ENCODE measurements around the gene TNS4.

The TNS4 gene

DNA sequence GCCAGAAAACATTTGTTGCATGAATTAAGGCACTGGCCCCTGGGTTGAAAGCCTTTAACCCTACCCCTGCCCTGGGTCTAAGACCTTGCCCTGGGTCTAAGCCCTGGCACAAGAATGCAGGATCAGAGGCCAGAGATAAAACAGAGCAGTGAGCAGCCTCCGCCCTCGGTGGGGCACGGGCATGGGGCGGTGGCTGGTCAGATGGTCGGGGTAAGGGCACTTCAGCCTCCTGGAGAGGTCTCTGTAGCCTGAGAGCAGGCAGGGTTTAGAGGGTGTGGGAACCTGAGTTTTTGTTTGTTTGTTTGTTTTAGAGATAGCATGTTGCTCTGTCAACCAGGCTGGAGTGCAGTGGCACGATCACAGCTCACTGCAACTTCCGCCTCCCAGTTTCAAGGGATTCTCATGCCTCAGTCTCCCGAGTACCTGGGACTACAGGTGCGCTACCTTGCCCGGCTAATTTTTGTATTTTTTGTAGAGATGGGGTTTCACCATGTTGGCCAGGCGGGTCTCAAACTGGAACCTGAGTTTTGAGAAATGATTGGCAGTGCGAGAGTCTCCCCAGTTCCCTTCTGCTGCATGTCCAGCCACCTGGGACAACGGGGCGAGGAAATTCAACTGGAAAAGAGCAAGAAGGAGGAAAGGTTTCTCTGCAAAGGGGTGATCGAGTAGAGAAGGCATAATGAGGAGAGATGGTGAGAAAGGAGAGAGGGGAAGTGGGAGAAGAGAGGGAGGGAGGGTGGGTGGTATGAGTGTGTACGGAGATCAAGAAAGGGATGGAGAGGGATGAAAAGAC, 27.7 kb downstream of the TNS4 start:
- in situ Hi-C loops (cut with MboI; ENCODE audit: low sequenced_read_pairs): no loop called here

DNA sequence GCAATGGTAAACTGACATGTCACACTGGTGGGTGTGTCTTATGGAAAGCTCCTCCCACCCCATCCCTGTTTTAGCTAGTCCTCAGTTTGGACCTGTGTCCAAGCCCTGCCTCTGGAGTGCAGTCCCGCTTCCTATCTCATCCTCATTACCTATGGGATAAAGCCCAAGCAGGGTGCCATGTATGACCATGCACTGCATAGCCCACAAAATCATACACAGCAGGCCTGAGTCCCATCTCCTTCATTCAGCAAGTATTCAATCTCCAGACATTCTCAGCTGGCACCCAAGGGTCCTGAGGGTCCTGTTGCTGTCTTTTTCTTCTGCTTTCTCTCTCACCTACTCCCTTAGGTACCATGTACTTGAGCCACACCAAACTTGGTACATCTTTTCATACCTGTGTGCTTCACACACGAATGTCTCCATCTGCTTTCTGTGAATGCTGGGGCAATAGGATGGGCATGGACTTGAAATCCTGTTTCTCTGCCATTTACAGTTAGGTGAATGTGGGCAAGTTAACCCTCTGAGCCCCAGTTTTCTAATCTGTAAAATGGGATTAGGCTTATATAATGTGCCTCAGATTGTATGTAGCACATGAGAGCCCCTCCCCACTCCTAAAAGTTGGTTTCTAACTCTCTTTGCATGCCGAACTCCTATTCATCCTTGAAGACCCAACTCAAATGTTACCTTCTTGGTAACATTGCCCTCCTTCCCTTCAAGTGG, 28.5 kb downstream of the TNS4 start:
- in situ Hi-C loops (cut with MboI; ENCODE audit: low sequenced_read_pairs): no loop called here

GRCh38 chr17:40471846-40472732, 29.3 kb downstream of the TNS4 start:
- in situ Hi-C loops (cut with MboI; ENCODE audit: low sequenced_read_pairs): no loop called here

DNA sequence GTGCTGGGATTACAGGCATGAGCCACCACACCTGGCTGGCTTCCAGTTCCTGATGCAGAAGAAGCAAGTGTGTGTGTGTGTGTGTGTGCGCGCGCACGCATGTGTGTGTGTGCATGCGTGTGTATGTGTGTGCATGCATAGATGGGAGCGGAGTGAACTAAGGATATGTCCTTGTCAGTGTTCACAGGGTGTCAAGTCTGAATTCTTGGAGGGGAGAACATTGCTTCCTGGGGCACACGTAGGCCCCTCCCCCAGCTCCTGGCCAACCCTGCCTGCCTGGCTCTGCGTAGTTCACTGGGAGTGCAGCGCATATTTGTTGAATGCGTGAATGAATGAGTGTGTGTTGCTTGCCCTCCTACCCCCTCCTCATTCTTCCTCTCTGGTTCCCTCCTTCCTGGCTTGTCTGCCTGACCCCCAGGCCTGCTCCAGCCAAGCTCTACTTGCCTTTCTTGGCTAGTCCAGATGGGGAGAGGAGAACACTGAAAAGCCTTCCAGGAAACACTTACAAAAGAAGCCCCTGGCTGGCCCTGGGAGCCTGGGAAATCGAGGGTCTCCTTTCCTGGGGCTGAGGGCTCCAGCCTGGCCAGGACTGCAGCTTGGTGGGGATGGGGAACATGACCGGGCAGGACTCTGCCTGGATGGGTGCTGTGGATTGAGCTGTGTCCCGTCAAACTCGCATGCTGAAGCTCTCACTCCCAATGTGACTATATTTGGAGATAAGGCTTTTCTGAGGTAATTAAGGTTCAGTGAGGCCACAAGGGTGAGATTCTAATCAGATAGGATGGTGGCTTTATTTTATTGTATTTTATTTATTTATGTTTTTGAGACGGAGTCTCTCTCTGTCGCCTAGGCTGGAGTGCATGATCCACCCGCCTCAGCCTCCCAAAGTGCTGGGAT, 30.2 kb downstream of the TNS4 start:
- in situ Hi-C loops (cut with MboI; ENCODE audit: low sequenced_read_pairs): no loop called here

DNA sequence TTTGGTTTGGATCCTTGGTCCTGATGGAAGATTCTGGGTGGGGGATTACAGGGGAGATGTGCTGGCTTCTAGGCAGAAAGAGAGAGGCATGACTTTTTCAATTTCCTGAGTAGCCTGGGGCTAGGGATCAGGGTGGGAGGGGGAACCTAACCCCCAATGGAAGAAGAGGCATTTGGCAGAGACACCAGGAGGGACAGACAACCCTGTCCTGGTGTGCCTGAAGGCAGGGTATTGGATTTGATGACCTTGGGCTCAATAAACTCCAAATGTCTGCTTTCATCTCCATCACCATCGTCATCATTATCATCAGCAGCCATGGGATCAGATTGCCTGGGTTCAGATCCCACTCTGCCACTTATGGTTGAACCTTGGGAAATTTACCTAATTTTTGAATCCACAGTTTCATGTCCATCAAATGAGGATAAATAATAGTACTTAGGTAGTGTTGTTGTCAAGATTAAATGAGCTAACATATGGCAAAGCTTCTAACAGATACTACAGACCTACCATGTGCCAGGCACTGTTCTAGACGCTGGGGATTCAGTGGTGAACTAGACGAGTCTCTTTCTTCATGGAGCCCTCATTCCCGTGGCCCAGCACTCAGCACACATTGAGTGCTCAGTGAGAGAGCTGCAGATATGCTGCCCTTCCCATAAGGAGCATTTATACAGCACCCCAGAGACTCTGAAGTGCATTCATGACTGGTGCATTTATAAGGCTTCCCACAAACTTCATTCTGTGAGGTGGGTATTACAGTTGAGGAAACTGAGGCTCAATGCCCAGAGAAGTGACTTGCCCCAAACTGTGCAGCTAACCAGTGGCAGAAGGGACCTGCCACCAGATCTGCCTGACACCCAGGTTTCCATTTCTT, 31.4 kb downstream of the TNS4 start:
- in situ Hi-C loops (cut with MboI; ENCODE audit: low sequenced_read_pairs): no loop called here

DNA sequence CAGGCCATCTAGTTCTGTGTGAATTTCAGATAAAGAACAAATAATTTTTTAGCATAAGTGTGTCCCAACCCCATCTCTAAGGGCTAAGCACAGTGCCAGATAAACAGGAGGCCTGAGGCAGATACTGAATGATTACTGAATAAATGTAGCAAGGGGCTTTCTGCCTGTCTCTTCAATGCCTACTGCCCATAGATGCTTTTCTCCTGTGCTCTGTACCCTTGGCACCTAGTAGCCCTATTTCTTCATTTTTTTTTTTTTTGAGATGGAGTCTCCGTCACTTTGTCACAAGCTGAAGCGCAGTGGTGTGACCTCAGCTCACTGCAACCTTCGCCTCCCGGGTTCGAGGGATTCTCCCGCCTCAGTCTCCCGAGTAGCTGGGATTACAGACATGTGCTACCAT, 32.9 kb downstream of the TNS4 start:
- in situ Hi-C loops (cut with MboI; ENCODE audit: low sequenced_read_pairs): no loop called here

- in situ Hi-C loops (cut with MboI; ENCODE audit: low sequenced_read_pairs): no loop called here
Measured at GRCh38 chr17:40467281-40467867, 34.0 kb downstream of the TNS4 start.

DNA sequence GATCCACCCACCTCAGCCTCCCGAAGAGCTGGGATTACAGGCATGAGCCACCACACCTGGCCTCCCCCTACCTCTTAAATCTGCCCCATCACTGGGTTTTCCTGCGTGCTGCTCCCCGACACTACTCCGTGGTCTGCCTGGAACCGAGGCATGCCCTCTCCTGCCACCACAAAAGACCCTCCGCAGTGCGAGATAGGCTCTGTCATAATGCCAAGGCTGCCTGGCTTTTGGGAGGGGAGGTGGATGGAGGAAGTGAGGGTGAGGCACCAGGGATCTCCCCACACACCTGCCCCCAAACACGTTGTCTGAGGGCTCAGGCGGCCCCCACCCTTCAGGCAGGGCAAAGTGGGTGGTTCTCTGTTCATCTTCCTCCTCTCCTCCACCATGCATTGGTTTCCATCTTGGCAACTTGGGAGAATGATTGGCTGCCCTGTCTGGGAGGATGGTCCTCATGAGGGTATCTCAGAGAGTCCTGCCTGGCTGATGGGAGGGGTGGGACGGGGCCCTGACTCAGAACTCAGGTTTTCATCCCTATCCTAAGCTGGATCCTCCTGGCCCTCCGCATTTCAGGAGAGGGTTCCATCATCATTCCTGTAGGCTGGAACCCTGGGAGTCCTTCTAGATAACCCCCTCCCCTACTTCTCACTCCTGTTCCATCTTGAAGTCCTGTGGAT, 35.0 kb downstream of the TNS4 start:
- in situ Hi-C loops (cut with MboI; ENCODE audit: low sequenced_read_pairs): no loop called here

- in situ Hi-C loops (cut with MboI; ENCODE audit: low sequenced_read_pairs): no loop called here
Measured at GRCh38 chr17:40464392-40464855, 37.0 kb downstream of the TNS4 start.

DNA sequence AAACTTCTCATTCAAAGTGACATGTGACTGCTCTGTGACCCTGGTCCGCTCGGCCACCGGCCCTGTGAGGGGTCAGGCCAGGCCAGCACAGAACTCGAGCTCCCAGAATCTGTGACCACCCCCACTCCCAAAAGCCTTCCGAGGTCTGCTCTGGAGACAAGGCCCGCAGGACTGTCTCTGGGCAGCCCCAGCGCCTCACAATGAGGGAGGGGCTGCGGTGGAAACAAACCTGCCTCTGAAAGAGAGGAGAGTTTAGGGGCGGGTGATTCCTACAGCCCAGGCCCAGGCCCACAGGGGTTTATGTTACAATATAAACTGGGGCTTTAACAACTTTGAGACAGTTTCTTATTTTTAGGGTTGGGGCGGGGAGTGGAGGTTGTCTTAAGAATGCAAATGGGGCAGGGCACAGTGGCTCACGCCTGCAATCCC, 38.3 kb downstream of the TNS4 start:
- in situ Hi-C loops (cut with MboI; ENCODE audit: low sequenced_read_pairs): no loop called here

DNA sequence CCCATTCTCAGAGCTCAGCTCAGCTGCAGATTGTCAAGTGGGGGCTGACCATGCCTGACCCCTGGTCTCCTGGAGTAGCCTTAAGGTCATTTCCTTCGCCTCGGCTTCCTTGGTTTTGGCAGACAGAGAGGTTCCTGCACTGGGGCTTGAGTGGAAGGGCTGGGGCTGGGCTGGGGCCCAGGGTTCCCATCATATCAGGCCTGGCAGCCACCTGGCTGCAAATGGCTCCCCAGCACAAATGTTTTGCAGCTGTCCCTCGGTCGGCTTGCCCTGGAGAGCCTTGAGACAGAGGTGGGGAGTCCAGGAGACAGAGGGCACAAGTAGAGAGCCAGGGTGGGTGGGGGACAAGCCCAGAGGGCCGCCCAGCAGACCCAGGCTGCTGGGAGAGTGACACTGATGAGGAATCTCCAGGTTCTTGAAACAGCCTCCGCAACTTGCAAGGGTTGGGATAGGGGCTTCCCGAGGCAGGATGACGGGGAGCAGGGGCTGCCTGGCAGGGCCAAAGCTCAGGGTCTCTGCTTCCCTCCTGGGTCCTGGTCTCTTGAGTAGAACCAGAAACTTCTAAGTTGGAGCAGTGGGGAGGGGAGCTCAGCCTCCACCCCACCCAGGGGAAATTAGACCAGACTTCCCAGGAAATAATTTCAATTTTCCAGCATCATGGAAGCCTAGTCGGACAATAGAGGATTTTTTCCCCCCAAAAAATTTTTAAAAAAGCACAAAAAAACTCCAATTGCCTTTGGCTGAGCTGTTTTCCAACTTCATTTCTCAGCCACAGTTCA, 38.9 kb downstream of the TNS4 start:
- in situ Hi-C loops (cut with MboI; ENCODE audit: low sequenced_read_pairs): no loop called here

DNA sequence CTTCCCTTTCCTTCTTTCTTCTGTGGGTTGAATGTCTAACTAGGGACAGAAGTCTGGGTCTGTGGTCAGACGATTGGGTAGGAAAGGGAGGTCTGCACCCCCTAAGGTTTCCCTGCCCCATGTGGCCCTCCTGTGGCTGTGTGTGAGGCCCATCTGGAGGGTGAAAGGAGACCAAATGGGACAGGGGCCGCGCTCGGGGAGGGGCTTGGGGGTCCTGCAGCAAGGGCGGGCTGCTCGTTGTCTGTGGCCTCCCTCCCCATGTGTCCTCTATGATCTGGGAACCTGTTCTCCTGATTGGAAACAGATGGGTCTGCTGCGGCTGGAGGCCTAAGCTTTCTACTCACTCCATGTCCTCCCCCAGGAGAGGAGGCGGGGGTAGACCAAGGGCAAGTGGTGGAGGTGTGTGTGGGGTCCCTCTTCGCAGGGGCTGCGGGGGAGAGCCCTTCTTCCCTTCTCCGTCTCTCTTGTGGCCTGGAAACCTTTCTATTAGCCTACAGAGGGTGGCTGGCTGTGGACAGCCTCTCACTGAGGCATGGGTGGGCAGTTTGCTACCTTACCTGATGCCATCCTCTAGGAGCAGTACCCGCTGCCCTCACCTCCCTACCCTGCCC, 39.6 kb downstream of the TNS4 start:
- in situ Hi-C loops (cut with MboI; ENCODE audit: low sequenced_read_pairs): no loop called here

DNA sequence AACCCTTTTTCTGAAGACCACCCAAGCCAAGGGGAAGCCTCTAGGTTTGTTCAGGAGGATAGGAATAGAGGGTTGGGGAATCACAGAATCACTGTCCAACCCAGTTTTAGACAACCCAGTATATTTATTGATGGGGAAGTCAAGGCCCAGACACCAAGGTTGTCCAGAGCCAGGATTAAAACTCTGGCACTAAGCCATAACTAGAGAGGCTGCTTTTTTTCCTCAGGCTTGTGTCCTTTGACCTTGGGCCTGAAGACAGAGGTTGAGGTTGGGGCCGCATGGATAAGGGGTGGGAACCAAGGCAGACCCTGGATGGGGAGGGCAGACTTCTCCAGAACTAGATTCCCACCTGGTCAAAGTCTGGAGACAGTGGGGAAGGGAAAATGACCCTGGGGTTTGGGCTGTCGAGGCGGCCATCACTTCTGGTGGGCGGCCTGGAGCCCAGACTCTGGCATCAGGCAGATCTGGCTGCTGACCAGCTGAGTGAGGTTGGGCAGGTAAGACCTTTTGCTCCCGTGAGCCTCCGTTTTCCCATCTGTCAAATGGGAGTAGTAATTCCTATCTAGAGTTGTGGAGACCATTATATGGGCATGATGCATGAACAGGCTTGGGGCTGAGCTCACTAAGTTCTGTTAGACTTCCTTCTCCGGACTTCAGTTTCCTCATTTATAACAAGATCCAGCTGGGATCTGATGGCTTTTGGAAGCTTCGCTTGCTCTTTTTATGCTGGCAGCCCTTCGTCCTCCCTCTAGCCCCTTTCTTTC, 40.3 kb downstream of the TNS4 start:
- in situ Hi-C loops (cut with MboI; ENCODE audit: low sequenced_read_pairs): no loop called here

- in situ Hi-C loops (cut with MboI; ENCODE audit: low sequenced_read_pairs): no loop called here
Measured at GRCh38 chr17:40460604-40460967, 40.8 kb downstream of the TNS4 start.

- in situ Hi-C loops (cut with MboI; ENCODE audit: low sequenced_read_pairs): no loop called here
Measured at GRCh38 chr17:40459636-40460603, 41.5 kb downstream of the TNS4 start.
